GM19438 (cell line): ENCODE data around the gene MAGI1.

Experiments
- ATAC-seq: cut with Tn5 transposase; IDR thresholded peaks from one replicate; pipeline ENCODE4 v1.9.1; 2021; ENCODE audit warnings: low read depth; ENCODE audit not compliant: unreplicated experiment

The MAGI1 gene

DNA sequence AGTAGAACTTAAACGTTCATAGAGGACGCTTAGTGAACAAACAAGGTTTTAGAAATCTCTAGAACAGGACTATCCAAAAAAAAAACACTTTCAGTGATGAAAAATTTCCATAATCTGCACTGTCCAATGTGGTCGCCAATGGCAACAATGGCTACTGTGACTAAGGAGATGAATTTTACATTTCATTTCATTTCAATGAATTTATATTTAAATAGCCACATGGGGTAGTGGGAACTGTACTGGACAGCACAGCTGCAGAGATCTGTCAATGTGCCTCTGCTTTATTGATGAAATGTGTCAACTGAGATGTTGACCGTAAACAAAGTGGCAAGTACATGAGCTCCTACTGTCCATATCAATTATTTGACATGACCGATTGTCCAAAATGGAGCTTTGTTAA is 222.5 kb downstream of the MAGI1 start:
- no peak for ATAC-seq

DNA sequence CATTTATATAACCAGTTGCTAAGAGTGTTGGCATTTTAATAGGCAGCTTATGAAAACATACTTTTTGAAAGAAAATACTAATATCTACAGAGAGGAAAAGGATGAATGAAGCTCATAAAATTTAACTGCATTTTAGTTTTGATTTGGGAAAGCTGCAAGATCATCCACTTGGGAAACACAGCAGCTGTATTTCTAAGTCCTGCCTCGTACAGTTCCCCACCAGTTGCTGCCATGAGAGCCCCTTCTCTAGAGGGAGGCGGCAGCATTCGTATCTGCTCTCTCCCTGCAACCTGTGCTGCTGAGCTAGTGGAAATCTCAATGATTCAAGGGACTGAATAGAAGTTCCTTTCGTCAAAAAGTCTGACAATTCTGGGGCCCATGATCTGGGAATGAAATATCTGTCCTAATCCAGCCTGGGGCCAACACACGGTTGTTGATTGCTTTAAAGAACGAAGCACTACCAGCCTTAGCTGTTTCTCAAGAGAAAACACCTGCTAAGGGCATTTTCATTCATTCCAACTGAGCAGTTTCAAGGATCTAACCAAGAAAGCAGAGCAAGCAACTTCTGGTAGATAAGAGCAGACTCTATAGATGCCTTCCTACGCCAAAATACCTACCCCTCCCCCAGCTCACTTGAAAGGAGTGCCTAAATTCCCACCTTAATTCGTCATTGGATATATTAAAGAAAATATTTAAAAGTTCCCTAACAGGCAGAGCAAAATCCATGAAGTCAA is 223.7 kb downstream of the MAGI1 start:
- ATAC-seq: no peak

DNA sequence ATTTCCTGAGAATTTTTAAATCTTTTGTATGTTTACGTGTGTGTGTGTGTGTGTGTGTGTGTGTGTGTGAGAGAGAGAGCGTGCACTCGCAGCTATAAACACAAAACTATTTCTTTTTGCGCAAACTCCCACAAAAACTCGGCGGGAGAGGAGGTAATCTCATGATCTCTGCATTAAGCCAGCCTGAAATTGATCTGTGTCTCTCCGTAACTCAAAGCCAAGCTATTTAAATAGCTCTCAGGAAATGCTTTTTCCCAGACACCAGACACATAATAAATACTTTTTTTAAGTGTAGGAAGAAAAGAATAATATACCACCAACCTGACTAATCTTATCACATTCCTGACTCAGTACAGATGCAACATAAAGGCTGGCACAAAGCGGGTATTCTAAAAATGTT is 226.8 kb downstream of the MAGI1 start:
- ATAC-seq: no peak

- ATAC-seq: no peak
These were observed 227.5 kb downstream of the MAGI1 start for GRCh38 chr3:65811086-65811761.

DNA sequence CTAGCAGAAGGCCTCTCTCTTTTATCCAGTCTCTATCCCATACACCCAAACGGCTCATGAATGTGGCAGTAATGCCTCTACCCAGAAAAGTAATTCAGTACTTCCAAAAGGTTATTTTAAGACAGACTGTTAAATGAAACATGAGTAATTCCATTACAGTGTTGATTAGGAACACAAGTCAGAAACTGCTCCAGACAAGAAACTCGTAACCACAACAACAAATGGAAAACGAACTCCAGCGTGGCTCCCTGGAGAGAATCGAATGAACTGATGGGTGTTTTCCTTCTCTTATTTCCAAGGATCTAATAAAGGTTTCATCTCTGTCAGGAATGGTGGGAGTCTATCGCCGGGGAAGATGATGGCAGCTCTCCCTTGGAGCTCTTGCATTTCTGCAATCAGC is 228.4 kb downstream of the MAGI1 start:
- no peak for ATAC-seq

DNA sequence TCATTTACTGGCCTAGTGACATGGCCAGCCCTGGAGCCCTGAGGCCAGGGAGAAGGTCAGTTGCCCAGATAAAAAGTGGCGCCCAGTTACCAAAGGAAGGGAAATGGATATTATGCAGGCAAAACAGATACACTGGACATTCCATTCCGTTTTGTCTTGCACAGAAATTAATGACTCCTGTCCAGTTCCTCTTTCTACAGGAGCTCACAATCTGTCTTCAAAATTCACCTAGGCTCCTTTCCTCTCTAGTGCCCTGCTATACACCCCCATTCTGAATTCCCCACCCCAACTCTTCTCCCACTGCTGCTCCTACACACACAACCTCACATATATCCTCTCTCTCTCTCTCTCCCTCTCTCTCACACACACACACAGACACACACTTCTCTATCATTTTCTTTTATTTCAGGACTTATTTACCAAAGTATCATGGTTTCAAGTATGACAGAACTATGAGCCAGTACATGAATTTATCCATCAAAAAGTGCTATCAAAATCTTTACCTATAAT is 229.0 kb downstream of the MAGI1 start:
- no peak for ATAC-seq

DNA sequence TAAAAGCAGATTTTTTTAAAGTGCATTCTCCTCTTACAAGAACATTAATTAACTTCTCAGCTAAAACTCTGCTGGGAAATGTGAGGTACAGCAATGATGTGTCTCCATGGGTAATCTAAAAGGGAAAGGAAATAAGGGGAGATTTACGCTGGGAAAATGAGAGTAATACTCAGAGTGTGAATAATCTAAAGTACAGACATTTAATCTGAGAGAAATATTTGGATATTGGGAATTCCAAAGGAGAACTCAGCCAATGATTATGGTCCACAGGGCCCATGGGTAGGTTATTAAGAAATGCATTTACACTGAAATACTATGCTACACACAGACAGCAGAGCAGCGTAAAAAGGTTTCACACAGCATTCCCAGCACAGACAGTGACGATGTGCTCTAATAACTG is 229.9 kb downstream of the MAGI1 start:
- no peak for ATAC-seq

DNA sequence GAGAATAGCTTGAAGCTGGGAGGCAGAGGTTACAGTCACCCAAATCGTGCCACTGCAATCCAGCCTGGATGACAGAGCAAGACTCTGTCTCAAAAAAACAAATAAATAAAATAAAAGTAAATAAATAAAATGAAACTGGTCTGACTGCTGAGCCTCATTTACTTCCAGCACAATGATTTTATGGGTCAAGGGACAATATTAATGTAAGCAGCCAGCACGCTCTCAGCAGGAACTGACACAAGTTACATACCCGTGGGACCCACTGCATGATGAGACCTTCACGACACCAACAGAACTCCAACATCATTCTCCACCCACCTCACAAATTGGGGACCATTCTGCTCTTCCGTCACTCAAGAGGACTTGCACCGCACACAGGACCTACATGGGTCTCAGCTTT is 230.3 kb downstream of the MAGI1 start:
- ATAC-seq: no peak

- no peak for ATAC-seq
These were observed 231.5 kb downstream of the MAGI1 start for GRCh38 chr3:65807225-65807624.

- no peak for ATAC-seq
These were observed 232.1 kb downstream of the MAGI1 start for GRCh38 chr3:65806600-65806999.

DNA sequence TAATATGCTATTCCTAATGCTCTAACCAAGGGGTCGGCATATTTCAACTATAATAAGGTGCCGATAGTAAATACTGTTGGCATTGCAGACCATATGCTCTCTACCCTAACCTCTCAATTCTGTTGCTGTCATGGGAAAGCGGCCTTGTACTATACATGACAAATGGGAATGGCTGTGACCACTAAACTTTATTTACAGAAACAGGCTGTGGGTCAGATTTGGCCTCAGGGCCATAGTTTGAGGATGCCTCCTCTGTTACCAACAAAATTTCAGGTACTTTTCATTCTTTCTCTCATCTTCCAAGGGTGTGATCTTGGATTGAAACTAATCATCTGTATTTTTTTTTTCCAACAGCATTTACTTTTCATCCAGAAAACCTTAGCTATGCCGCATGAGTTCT is 242.0 kb downstream of the MAGI1 start:
- ATAC-seq: no peak

GRCh38 chr3:65795166-65795565 is 243.6 kb downstream of the MAGI1 start:
- no peak for ATAC-seq

- ATAC-seq: no peak
These were observed 245.1 kb downstream of the MAGI1 start for GRCh38 chr3:65793495-65794200.

GRCh38 chr3:65788461-65788860 is 250.3 kb downstream of the MAGI1 start:
- no peak for ATAC-seq

GRCh38 chr3:65787827-65788226 is 250.9 kb downstream of the MAGI1 start:
- no peak for ATAC-seq

- no peak for ATAC-seq
These were observed 251.4 kb downstream of the MAGI1 start for GRCh38 chr3:65787340-65787739.

DNA sequence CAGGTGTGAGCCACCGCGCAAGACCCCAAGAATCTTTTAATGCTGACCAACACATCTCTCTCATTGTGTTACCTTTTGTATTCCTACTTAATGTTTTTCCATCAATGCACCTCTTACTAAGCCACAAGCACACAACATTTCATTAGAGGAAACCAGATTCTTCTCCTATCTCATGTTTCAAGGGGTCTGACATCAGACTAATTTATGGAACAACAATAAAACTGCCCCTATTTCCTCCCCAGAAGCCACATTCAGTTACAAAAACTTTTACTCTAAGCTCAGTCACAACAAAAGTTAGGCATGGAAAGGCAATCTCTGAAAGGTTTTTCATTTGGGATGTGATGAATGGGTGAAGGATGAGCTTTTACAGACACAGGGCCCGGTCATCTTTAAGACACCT is 251.8 kb downstream of the MAGI1 start:
- ATAC-seq: no peak

DNA sequence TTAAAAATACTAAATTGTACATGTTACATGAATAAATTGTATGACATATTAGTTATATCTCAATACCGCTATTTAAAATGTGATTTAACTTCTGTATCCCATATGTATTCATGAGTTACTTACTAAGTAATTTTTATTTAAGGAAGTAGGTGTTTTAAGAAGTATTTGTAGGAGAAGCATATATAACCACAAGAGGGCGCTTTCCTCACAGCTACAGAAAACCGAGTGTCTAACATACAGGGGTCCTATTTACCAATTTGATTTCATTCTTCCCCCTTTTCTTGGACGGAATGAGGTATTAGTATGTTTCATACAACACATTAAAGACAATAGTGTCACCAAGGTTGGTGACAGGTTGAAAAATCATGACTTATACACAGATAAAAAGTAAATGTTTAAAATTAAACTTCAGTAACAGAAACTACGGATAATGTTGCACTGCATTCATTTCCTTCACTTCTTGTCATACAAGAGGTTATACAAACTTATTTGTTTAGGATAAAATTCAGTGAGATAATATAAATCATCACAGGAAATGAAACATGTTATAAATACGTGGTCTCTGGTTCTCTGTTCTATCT is 253.6 kb downstream of the MAGI1 start:
- ATAC-seq: no peak

GRCh38 chr3:65783117-65783516 is 255.6 kb downstream of the MAGI1 start:
- no peak for ATAC-seq

DNA sequence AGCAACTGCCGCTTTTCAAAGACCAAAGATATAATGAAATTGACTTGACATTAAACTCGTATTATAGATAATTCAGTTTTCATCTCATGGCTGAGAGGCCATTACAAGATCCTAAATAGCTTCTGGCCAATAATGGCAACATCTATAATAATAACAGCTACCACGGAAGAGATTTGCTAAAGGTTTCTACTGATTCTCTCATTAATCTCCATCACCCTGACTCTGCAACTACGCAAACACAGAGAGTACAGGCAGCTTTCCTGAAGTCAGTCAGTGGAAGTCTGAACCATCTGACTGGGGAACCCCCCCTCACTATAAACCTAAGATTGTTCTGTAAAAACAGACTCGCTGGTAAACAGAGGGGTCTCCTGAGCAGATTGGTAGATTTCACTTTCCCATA is 257.1 kb downstream of the MAGI1 start:
- ATAC-seq: no peak

DNA sequence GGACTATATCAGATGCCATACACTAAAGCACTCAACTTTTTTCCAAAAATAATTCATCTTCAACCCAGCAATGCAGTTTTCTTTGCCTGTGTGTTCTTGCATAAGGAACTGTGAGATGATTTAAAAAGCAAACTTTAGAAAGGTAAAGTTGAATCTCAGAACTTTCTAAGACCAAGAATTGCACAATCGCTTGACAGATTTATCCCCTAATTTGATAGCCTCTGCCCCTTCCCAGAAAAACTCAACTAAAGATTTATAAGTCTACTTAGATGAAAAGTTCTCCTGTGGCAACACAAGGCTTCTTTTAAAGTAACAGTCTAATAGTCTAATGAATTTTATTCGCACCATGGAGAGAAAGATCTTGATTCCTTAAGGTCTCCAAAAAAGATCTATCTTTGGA is 259.3 kb downstream of the MAGI1 start:
- no peak for ATAC-seq
